ENCODE data around the gene ERF.

The ERF gene

DNA sequence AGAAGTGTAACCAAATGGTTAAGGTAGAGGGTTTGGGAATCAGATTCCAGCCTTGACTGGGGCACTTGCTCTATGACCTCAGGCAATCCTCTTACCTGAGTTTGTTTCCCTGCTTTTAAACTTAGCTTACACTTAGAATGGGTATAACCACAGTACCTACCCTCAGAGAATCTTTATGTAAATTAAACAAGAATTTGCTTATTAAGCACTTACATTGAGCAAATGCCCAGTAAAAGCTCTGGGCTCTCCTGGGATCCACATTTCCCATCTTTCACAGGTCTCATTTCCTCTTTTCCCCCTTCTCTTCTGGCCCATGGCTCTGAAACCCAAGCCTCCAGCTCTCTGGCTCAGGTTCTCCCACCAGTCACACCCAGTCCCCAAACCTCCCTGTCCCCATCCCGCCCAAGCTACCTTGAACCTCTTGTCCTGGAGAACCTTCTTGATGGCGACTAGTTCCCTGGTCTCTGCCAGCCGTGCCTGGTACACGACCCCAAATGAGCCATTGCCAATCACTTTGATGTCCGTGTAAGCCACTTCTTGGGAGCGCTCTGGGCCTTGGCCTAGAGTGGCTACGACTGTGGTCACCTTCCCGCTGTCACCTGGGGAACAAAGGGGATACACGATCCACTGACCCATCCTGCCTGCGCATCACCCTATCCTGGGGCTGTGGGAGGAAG is 15.2 kb downstream of the ERF start:
- no peak for DNase-seq (ENCODE audit: low spot score)

DNA sequence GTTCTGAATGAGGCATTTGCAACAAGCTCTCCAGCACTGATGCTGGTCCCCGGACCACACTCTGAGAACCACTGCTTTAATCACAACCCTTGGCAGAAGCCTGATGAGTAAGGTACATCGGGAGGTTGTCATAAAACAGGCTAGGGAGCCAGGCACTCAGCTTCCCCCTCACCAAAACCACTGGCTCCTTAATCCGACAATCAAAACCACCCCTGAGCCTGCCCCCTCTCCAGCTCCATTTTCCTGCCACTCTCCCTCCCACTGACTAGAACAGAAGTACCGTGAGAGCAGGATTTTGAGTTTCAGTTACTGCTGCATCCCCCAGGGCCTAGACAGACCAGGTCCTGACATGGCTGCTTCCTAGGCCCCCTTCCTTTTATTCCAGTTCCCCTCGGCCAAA is 19.7 kb downstream of the ERF start:
- DNase-seq (ENCODE audit: low spot score), result no peak

DNA sequence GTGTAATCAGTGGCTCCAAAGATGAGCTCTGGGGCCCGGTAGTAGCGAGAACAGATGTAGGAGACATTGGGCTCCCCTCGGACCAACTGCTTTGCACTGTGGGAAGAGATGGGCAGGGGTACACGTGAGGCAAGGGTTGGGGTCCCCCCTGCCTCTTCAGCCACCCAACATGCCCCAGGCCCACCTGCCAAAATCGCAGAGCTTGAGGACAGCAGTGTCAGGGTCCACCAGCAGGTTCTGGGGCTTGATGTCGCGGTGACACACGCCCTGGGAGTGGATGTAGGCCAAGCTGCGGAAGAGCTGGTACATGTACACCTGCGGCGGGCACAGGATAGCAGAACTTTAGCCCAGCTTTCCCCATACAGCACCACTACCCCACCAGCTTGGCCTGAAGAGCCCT is 20.6 kb downstream of the ERF start:
- DNase-seq (ENCODE audit: low spot score), result no peak

DNA sequence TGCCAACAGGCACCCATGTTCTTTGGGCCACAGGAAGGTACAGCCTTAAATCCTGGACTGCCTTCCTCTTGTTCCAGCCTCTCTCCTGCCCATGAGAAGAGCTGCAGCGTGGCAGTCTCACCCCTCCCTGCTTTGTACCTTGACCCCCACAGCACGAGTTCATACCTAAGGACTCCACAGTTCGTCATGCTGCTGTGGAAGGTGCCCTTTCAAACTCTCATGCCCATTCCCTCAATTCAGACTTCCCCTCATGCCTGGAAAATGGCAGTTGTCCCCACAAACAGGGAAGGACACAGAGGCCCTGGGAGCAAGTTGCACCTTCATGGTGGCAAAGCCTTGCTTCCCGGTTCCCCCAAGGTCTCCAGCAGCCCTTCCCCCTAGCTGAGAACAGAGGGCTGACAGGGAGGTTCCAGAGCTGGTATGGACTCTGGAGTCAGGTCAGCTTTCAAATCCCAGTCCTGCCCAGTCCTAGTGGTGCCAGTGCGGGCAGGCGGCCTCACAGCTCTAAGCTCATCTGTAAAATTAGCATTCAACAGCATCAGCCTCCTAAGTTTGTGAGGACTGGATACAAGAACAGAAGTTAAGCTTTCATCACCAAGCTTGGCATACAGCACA is 21.1 kb downstream of the ERF start:
- no peak for DNase-seq (ENCODE audit: low spot score)

DNA sequence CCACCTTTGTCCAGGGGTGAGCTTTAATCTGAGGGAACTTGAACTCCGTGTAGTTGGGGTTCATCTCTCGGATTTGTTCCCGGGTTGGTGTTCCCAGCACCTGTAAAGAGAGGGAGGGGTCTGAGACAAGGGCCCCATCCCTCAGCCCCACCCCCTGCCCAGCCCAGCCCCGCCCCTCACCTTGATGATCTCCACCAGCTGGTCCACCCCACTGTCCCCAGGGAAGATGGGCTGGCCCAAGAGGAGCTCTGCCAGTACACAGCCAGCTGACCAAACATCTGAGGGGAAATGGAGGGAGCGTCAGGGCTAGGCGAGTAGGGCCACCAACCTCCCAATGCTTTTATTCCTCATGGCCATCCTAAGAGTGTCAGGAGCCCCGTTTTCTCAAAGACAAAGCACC is 21.8 kb downstream of the ERF start:
- DNase-seq (ENCODE audit: low spot score), result no peak

DNA sequence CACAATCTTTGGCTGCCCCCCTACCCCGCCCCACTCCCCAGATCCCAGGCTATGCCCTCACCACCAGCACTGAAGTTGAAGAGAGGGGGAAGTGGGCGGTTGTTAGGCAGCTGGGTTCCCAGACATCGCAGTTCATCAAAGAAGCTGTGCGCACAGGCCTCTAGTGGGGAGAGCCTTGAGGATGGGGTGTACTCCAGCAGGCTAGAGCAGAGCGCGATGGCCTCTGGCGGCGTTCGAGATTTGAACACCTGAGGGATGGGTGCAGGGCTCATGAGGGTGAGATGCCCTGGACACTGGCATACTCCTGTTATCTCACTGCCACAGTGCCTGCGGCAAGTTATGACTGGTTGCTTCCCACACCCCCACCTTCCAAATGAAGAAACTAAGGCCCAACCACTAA is 22.5 kb downstream of the ERF start:
- DNase-seq (ENCODE audit: low spot score), result no peak

DNA sequence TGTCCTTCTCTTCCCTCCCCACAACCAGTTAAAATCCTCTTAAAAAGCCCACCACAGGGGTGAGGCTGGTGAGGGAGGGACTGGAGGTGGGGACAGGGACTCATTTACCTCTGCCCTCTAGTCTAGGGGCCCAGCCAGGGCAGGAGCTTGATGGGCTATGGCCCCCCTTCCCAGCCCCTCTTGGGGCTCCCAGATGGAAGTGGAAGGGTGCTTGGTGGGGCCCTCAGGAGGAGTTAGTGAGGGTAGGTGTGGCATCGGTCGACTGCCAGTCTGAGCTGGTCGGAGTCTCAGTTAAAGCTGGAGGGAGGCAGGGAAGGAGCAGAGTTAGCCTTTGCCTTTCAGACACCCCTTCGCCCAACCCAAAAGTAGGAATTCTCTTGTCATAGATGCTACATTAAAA is 24.4 kb downstream of the ERF start:
- DNase-seq (ENCODE audit: low spot score), result no peak

DNA sequence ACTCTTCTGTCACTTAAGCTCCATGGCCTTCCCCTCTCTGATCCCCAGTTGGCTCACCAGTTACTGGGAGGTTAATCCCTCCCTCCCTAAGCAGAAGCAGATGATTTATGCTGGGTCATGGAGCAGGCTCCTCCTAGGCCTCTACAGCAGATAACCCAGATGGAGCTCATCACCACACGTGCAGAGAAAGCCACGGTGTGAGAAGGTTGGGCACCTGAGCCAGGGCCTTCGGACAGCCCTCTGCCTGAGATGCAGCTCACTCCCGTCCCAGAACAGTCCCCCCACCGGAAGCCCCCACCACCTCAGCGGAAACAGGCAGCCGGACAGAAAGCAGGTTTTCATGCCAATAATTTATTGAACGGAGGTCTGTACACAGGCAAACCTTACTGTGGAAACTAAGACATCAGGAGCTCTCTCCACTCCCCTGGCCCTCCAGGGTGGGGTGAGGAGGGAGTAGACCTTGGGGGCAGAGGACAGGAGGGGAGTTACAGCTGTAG is 25.0 kb downstream of the ERF start:
- peak; percentile 25 for DNase-seq (ENCODE audit: low spot score)

DNA sequence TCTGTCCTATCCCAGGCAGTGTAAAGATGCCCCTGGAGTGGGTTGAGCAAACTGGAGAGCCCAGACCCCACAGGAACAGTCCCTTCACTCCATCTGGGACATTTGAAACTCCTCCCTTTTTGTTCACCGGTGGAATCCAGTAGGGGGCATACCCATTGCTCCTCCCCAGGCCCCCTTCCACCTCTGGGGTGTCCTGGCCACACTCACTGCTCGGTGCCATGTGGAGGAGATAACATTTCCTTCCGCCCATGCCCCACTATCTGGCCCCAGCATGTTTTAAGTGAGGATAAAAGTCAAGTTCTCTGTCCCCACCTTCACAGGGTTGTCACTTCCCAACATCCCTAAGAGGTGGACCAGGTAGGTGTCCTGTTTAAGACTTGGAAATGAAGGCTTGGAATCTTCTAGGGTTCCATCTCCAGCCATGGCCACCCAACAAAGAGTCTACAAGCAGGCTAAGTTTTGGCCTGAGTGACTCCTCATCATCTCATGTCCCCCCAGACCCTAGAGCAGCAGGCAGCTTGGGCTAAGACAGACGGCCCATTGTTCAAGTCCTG is 25.6 kb downstream of the ERF start:
- no peak for DNase-seq (ENCODE audit: low spot score)

DNA sequence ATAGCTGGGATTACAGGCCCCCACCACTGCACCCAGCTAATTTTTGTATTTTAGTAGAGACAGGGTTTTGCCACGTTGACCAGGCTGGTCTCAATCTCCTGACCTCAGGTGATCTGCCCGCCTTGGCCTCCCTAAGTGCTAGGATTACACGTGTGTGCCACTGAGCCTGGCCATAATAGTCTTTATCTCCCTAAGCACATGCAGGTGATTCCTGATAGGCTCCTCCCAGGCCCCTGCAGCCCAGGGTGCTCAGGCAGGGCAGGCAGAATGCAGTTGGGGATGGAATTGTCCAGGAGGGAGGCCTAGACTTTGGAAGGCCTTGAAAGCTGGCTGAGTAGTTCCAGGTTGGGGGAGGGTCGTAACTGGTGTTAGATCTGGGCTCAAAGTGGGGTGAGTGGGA is 26.3 kb downstream of the ERF start:
- no peak for DNase-seq (ENCODE audit: low spot score)

DNA sequence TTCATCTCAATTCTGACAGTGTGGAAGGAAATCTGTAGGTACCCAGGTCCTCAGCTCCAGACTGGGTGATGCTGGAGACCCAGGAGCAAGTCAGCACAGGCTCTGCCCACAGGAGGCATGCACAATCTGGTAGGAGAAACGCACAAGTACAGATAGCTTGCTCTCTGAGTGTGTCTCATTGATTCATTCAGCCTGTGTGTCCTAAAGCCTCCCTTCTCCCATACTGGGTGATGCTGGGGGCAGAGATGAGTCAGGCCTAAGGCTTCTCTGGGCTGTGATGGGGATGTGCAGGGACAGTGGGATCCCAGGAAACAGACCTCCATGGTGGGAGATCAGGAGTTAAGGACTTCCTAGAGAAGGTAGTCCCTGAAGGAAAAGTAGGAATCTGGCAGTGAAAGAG is 28.0 kb downstream of the ERF start:
- no peak for DNase-seq (ENCODE audit: low spot score)

DNA sequence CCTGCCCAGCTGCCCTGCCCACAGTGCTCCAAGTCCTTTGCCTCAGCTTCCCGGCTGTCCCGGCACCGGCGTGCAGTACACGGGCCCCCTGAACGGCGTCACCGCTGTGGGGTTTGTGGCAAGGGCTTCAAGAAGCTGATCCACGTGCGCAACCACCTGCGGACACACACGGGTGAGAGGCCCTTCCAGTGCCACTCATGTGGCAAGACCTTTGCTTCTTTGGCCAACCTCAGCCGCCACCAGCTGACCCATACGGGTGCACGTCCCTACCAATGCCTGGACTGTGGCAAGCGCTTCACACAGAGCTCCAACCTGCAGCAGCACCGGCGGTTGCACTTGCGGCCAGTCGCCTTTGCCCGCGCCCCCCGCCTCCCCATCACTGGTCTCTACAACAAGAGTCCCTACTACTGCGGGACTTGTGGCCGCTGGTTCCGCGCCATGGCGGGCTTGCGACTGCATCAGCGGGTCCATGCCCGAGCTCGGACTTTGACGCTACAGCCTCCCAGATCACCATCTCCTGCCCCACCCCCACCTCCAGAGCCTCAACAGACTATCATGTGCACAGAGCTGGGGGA is 29.1 kb downstream of the ERF start:
- DNase-seq (ENCODE audit: low spot score), result no peak

DNA sequence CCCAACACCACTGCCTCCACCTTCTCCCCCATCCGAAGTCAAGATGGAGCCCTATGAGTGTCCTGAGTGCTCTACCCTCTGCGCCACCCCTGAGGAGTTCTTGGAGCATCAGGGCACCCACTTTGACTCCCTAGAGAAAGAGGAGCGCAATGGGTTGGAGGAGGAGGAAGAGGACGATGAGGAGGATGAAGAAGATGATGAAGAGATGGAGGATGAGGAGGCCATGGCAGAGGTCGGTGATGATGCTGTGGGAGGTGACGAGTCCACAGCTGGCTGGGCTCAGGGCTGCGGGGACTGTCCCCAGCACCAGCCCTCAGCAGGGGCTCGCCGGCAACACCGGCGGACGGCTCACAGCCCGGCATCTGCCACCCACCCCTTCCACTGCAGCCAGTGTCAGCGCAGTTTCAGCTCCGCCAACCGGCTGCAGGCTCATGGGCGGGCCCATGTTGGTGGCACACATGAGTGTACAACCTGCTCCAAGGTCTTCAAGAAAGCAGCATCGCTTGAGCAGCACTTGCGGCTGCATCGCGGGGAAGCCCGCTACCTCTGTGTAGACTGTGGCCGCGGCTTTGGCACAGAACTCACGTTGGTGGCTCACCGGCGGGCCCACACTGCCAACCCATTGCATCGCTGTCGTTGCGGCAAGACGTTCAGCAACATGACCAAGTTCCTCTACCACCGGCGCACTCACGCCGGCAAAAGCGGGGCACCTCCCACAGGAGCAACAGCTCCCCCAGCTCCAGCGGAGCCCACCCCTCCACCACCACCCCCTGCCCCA is 29.8 kb downstream of the ERF start:
- DNase-seq (ENCODE audit: low spot score), result no peak

DNA sequence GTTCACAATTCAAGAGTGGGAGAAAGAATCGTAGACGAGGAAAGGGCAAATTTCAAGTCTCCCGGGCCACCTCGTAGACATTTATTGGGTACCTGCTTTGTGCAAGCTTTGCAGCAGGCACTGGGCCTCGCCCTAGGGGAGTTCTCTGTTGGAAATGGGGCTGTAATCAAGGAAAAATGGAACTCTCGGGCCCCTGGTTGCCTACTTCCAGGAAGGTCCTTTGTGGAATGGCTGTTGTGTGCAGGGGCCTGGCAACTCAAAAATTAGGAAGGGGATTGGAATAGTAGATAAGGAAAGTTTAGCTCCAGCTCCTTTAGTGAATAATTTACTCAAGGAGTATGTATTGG is 34.2 kb downstream of the ERF start:
- no peak for DNase-seq (ENCODE audit: low spot score)

DNA sequence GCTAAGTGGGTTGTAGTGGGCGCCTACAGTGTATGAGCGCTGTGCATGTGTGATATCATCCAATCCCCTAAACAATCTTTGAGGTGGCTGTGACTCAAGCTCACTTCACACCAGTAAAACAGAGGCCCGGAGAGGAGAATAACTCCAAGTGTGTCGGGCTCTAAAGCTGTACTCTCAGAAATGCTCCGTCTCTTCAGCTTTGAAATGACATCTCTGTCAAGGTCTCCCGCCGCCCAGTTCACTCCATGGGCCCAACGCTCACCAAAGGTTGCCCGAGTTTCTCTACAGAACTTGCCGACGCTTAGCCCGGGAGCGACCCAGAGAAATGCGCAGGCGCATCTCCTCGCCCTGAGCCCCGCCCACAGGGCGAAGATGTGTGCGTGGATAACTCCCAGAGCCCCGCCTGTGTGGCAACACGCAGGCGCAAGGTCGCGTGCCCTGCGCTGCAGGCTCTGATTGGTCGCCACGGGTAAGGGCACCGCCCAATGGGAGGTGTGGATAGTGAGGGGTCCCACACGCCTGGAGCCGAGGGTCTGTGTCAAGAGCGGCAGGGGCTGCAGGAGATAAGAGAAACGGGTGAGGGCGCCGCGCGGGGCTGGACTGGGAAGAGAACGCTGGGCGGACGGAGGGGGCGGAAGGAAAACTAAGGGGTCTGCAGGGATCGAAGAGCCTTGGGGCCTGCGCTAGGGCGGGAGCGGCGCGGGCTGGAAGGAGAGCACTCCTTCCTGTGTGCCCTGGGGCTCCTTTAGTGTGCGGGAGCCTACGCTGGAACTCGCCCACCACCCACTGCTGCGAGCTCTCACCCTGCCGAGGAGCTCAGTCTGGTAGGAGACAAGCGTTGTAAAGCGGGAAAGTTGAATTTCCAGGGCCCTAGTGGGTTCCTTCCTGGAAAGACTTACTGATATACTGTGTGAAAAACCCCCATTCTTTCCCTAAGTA is 34.8 kb downstream of the ERF start, which contains the start of gene ZNF526:
TSS of gene ZNF526 (plus strand) at position 501 of the 939 bp plus-strand sequence. CDS start 4,092 bp downstream, outside the sequence.
- peak; percentile 100 for DNase-seq (ENCODE audit: low spot score)

DNA sequence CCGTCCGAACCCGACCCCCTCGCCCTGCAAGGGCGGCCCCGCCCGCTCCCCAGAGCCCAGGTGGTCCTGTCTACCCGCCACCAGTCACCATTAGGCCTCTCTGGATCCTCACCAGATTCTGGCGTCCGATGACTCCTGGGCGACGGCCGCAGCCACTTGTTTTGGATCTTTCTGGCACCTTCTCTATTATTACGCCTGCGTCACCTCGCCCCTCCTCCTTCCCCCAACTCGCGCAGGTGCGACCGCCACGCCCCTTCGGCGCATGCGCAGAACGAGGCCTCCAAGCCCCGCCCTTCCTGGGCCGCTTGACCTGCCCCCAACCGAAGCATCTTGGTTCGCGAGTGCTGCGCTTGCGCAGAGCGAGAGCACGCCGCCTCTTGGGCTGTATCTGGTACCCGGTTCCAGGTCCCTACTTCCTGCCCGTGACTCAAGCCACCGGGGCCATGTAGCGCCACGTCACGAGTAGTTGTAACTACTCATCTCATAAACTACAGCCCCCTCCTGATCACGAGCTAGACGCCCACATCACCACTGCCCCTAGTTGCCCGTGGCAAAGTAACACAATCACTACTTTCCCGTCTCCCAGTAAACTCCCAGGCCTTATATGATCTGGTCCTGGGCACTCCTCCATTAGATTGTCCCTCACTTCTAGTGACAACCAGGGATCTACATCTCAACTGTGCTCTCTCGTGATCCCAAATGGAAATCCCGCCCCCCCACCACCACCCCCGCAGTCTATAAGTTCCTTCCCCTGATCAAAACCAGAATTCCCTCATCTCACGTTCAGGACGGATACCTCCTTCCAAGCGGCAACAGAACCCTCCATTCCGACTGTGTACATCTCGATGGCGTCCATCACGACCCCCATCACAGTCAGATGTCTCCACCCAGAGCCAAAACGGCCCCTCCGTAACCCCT is 37.1 kb downstream of the ERF start, which contains the start of gene DEDD2:
TSS of gene DEDD2 (minus strand) at position 158 of the 918 bp plus-strand sequence. CDS start 670 bp downstream, outside the sequence.
- DNase-seq (ENCODE audit: low spot score), result peak; percentile 97

DNA sequence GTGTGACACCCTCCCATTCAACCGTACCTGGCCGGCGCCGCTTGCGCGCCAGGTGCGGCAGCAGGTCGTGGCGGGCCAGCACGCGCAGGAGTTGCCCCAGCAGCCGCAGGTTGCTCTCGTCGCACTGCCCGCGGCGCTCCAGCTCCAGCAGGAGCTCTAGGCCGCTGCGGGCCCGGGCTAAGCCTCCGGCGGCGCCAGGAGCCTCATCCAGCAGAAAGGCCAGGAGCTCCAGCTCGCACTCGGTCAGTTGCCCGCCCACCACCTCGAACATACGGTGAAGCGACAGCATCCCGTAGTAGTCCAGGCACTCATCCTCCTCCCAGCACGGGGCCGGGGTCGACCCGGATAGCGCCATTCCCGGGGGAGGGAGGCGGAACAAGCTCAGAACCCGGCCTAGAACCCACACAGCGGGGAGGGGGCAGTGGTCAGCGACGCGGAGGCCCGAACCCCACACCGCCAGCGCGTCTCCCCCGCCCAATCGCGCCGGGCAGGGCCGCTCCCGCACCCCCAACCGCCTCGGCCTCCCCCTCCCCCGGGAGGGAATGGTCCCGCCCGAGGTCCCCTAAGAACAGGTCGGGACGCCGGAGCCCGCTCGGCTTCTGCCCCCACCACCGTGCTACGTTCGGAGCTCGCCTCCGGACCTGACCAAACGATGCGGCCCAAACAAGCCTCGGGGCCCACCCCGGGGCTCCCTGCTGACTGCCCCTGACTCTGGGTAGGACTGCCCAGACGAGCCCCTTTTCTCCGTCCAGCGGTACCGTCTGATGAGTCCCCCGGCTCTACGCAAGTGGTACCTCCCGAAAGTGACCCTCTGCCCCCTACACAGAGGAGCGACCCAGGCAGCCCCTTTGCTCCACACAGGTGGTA is 38.0 kb downstream of the ERF start:
- DNase-seq (ENCODE audit: low spot score), result peak; percentile 78

DNA sequence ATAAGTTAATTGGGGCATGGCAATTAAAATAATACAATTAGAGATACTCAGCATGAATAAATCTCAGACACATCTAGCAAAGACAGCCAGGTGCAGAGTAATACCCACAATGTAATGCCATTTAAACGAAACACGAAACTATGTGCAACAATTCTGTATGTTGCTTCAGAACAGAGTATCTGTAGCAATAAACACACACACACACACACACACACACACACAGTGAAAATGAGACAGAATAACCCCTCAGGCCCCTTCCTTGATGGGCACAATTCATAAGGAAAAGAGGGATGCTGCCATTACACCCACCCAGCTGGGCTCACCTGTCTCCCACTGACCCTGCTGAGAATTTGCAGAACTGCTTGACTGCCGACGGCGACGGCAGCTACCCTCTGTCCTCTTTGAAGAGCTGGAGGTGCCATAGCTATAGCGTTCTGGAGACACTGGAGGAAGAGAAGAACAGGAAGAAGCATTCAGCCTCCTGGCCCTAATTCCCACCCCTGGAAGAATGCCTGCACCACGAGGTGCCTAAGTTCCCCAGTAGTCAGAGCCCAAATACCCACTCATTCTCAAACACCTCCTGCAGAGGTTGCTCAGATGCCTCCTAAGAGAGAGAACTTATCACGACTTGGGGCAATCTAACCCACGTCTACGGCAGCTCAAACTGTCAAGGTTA is 40.0 kb downstream of the ERF start:
- DNase-seq (ENCODE audit: low spot score), result no peak

DNA sequence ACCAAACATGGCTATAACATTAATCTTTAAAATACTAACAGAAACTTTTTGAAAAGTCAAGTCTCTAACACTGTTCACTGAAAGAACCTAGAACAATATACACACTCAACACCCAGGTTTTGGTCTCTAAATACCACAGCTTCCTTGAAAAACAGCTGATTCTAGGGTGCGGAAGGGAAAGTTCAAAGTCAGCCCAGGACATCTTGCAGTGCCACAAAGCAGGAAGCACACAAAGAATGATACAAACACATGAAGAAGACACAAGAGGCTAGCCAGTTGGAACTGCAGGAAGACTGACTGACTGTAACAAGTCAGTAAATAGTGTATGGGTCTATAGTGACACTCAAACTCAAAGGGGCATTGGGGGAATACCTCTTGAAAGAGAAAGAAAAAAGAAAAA is 42.0 kb downstream of the ERF start:
- DNase-seq (ENCODE audit: low spot score), result no peak

Data from GM03348 (cell line).